GM20000 (cell line): ENCODE results near the gene DGKI.

ENCODE experiments used
- DNase-seq: peaks from one replicate; pipeline ENCODE4 v3.0.0; 2012; ENCODE audit warnings: low spot score
- CTCF ChIP-seq: IDR thresholded peaks from 2 replicates; pipeline ENCODE4 v1.5.1; 2012; ENCODE audit warnings: mild to moderate bottlenecking, control low read depth; ENCODE audit errors: extremely low read depth, missing control alignments

DGKI gene

GRCh38 chr7:137635874-137636273 is 210.9 kb downstream of the DGKI start:
- DNase-seq = no peak
- no peak for TF ChIP-seq CTCF

DNA sequence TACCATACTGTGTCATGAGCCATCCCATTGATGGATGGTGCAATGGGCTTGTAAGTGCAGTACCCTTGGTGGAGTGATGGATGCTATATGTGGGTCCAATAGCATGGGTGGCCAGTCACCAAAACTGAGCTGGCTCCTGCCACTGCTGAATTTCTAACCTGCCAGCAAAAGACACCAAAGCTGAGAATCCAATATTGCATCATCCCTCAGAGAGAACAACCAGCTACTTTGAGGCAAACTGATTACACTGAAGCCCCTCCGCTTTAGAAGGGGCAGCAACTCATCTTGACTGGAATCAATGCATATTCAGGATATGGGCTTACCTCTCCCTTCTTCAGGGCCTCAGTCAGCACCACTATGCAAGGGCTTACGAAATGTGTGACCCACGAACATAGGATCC is 211.6 kb downstream of the DGKI start:
- no peak for TF ChIP-seq CTCF
- no peak for DNase-seq

- no peak for TF ChIP-seq CTCF
These were observed 212.4 kb downstream of the DGKI start for GRCh38 chr7:137634356-137634755.

GRCh38 chr7:137633133-137633532 is 213.6 kb downstream of the DGKI start:
- no peak for TF ChIP-seq CTCF
- DNase-seq = no peak

More at GRCh38 chr7:137634356-137634755, 212.4 kb downstream of the DGKI start:
- DNase-seq = no peak

GRCh38 chr7:137628216-137628615 is 218.6 kb downstream of the DGKI start:
- DNase-seq = no peak
- TF ChIP-seq CTCF = no peak

GRCh38 chr7:137626469-137627067 is 220.2 kb downstream of the DGKI start:
- TF ChIP-seq CTCF = peak; percentile 64
- peak; percentile 60 for DNase-seq

- DNase-seq = no peak
These were observed 221.6 kb downstream of the DGKI start for GRCh38 chr7:137625197-137625596.

More at GRCh38 chr7:137625197-137625596, 221.6 kb downstream of the DGKI start:
- TF ChIP-seq CTCF = no peak
